COR-L47 (cell line): ENCODE measurements around the gene OSBPL3.
A peak's percentile ranks its signal among the peaks of the same experiment; 100 is the strongest.

ENCODE experiments used
- DNase-seq: peaks from one replicate; lab custom pipeline; 2025; lab: John Stamatoyannopoulos, UW

Gene OSBPL3

DNA sequence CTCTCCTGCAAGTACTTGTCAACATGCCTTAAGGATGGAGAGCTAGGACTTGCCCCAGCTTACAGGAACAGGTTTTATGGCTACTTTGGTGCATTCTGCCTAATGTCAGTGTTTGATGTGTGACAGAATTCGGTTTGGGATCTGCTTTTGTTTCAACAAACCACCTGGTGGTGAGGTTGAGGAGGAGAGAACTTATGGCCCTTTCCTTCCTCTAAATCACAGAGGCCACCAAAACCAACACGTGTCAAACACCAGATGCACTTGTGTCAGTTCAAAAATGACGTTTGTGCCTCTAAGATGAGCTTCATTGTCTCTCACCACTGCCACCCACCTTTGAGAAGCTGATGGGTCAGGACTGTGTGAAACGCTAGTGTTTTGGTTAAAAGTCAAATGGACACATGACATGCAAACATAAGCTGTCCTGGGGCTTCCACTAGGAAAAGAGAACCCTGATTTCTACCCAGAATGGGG lies 83.9 kb downstream of the OSBPL3 start:
- no peak for DNase-seq

DNA sequence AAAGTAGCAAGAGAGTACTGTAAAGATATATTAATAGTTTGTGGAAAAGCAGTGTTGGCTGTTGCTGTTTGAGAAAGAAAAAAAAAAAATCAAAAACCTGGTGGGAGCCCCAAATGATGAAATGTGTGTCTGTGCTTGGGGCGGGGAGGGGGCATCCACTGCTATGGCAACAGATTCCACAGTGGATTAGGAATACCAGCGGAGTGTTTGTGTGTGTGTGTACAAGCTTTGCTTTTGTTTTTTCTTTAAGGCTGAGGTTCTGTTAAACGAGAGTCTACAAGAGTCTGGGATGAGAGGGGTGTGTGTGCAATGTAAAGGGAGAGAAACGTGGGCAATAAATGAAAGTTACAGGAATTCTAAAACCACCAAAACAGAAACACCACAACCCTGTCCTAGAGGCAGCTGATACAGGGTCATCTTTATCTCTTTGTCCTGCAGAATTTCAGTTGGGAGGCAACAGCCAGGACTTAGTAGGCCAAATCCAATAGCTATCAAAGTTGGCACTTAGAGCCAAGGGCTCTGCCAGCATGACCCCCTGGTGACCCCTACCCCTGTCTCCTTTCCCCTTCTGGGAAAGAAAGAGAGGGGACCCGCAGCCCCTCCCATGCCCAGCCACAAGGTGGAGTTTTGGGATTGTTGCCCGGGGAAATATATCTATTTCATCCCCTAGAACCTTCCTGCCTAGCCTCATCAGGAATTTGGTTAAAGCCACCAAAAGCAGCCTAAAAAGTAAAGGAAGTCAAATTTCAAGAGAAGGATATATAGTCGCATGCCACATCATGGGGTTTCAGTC lies 85.4 kb downstream of the OSBPL3 start:
- no peak for DNase-seq

DNA sequence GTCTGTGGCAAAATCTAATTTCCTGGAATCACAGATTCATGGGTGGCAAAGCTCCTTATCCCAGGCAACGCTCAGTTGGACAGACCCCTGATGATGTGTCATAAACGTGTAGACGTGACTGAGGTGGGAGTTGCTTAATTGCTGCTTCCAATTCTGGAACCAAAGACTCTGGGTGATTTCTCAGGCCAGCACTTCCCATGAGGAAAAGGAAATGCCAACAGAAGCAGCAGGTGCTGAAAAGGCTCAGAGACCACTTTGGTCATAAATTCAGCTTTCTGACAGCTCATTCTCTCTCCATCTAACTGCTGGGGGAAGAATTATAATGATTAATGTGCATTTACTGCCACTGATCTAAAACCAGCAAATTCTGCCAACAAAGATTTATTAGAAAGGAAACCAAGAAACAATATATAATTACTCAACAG lies 88.7 kb downstream of the OSBPL3 start:
- peak; percentile 46 for DNase-seq

- DNase-seq: no peak
Observed at GRCh38 chr7:24889611-24890010, 90.4 kb downstream of the OSBPL3 start.

- DNase-seq: no peak
Observed at GRCh38 chr7:24888653-24889052, 91.3 kb downstream of the OSBPL3 start.

DNA sequence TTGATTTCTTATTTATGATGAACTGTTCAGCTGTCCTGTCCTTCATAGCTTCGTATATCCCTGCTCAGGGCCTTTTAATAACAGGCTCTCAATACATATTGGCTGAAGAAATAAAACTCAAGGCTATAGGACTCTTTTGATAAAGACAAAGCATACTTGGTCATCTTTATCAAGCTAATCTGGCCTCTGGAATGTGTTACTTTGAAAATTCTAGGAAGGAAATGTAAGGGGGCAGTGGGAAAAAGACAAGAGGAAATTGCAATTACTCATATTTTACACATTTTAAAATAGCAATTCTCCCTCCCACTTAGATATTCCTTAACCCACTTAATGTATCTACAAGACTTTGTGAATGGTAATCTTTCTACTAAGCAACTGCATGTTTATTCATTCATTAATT lies 94.3 kb downstream of the OSBPL3 start:
- no peak for DNase-seq

DNA sequence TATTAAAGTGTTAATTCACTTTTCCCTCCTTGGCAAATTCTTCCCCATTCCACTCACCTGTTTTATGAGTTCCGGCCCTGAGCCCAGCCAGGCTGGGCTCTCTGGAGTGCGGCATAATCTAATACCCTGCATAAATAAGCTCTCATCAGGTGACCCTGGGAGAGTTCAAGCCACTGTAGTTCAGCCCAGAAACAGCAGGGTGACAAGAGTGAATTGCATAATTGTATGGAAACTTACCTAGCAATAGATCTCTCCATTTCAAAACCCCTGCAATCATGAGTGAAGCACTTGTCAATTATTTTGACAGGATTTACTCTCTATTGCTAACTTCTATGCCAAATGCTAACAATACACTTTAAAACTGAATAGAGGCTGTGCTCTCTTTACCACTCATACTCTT lies 94.7 kb downstream of the OSBPL3 start:
- DNase-seq: no peak

DNA sequence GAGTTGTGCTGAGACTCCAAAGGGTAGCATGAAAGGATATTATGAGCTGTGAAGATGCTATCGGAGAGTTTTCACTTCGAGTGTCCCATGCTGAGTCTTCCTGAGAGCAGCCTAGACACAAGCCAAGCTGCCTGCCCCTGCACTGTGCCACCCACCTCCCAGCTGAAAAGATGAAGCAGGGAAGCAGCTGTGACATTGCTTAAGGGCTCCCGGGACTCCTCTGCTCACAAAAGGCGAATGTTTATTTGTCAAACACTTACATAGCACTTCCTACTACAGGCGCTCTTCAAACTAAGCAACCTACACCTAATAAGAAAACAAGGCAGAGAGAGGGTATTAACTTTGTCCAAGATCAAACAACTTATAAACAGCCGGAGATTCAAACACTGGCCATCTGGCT lies 95.6 kb downstream of the OSBPL3 start:
- DNase-seq: no peak

DNA sequence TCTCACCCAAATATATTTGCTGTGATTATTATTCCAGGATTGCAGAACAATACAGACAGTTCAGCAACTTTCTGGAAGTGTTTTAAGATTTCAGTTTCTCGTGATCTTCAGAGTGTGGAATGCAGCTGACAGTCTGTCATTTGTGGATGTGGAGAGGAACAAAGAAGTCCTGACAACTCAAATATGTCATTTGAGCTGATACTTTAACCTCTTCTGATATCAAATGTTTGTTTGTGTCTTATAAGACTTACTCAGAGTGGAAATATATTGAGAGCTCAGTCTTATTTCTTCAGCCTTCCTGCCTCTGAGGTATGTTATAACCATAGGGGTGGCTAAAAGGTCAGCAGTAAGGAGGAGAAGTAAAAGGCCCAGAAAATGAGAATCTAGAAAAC lies 96.4 kb downstream of the OSBPL3 start:
- DNase-seq: no peak

- DNase-seq: no peak
Observed at GRCh38 chr7:24882989-24883621, 96.9 kb downstream of the OSBPL3 start.

GRCh38 chr7:24881623-24882022 lies 98.4 kb downstream of the OSBPL3 start:
- no peak for DNase-seq

DNA sequence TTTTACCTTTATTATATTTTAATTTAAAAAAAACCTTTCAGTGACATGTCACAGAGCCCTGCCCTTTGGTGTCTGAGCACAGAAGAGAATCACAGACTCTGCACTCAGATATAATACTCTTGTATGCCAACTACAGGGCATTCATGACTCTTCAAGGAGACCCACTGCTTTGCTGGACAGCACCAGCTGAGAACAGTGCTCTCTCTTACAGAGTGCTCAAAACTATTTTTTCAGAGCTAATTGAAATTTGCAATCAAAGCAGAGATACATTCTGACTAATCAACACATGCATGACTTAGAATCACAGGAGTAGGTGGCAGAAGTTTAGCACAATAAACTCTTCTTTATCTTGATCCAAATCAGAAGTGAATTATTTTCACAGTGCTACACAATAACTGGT lies 99.1 kb downstream of the OSBPL3 start:
- no peak for DNase-seq

GRCh38 chr7:24879291-24879690 lies 100.7 kb downstream of the OSBPL3 start:
- DNase-seq: no peak

DNA sequence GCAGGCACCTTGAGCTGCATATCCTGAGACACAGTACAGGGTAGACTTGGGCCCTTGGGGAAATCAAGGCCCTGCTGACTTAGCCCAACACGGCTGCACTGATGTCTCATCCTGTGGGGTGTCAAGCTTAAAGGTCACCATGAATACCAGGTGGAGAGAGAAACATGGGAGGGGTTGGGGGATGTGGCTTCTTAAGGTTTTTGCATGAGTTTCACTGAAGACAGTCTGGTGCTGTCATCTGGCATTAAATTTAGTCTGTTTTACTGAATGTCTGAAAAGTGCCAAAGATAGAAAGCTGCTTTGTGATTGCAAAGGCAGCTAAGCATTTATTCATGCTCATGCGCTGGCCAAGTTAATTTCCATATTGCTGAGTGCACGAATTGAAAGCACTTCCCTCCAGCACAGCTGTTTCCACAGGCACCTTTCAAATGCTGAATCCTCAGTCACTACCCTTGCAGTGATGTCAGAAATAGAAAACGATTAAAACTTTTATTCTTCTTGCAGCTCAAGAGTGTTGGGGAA lies 102.1 kb downstream of the OSBPL3 start:
- DNase-seq: no peak

DNA sequence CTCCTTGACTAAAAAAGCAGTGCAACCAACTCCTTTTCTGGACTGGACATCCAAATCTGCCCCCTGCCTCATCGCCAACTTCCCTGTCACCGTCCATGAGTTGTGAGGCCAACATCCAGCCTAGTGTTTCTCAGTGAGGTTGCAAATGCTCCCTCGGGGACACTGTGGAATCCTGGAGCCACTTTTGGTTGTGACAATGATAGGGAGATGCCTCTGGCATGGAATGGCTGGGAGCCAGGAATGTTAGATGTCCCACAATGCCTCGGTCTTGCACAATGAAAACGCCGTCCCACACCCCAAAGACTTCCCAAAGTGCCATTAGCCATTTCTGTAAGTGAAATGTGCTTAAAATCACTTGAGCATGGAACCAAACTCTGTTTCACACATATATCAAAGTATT lies 105.2 kb downstream of the OSBPL3 start:
- DNase-seq: no peak

DNA sequence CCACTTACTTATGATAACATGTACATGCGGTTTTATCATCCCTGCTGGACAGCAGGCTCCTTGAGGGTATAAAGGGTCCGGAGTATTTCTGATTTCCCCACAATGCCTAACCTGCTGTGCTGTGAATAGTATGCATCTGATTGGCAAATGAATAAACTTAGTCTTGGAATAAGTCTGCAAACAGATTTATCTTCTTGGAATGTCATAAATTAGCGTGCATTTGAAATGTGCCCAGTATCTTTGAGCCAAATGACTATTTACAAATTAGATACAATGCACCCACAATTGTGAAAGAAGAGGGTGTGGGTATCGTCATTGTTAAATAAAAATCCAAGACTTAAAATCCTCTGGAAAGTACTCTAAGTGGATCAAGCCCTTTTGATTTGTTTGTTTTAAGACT lies 106.0 kb downstream of the OSBPL3 start:
- DNase-seq: no peak

DNA sequence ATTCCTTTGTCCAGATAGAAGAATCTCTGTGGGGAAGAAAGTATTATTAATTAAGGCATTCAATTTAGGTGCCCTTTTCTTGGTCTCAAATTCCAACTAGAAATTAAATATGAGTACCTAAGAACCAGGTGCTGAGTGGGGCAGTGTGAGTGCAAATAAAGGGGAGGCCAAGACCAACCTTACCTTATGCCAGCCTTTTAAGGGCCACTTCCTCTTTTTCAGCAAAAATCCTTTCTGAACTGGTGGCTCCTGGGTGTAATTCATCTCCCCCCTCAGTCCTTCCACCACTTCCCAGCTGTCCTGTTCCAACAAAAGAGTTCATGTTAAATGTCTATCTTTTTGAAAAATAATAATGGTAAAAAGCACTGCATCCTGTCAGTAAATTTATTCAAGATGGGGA lies 108.2 kb downstream of the OSBPL3 start:
- no peak for DNase-seq

GRCh38 chr7:24870766-24871165 lies 109.2 kb downstream of the OSBPL3 start:
- no peak for DNase-seq

GRCh38 chr7:24869572-24869971 lies 110.4 kb downstream of the OSBPL3 start:
- no peak for DNase-seq

DNA sequence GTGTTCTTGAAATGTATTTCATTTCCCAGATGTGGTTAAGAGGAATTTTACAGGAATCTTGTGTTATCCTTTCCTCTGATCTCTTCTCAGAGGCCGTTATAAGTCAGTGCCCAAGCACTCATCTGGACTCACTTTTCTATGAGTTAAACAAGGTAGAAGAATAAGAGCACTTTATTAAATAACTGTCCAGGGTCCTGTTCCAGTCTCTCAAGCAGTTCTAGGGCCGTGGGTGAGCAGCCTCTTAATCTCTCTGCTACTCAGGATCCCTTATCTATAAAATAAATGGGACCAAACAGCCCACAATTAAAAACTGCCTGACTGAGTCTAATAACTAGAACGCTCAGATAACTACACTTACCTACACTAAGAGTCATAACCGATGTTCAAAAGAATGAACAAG lies 111.2 kb downstream of the OSBPL3 start:
- no peak for DNase-seq

DNA sequence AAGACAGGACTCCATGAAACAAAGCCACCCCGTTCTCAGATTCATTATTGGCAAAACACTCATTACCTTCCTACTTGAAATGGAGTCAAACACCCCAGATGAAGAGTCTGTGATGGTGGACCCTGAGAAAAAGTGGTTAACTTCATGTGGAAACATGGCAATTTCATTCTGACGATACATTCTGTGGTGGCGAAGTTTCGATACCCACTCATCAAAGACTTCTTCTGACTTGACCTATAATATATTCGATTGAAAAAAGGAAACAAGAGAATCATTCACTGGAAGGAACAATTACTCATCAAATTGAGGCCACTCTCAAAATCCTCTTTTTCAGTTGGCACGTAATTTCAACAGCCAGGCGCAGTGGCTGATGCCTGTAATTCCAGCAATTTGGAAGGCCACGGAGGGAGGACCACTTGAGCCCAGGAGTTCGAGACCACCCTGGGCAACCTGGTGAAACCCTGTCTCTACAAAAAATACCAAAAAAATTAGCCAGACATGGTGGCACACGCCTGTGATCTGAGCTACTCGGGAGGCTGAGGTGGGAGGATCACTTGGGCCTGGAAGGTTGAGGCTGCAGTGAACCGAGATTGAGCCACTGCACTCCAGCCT lies 113.9 kb downstream of the OSBPL3 start:
- no peak for DNase-seq

- no peak for DNase-seq
Observed at GRCh38 chr7:24864214-24864817, 115.7 kb downstream of the OSBPL3 start.

DNA sequence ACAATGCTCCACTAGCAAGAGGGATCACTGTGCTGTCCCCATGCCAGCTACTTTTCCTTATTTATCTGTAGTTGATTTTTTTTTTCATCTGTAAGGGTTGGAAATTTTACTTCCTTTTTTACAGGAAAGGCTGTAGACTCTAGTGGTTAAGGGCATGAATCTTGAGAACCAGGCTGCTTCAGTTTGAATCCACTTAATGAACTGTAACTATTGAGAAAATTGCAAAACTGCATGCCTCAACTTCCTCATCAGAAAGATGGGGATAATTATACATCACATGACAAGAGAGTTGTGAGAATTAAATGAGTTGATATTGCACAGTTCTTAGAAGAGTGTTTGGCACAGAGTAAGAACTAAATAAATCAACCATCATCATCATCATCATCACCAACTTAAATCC lies 116.4 kb downstream of the OSBPL3 start:
- DNase-seq: no peak
